Fibroblast of mammary gland (primary cell): Measurements from ENCODE around the gene IRF8.

Source experiments
- DNase-seq: peaks from one replicate; pipeline ENCODE4 v3.0.0-alpha.2; 2010; ENCODE audit warnings: low read depth
- H3K4me3 ChIP-seq: 2 replicates; pipeline ENCODE4 v1.5.1; 2011; ENCODE audit warnings: low read depth, mild to moderate bottlenecking, low read length, moderate library complexity; ENCODE audit not compliant: control insufficient read depth
- CTCF ChIP-seq: conservative IDR thresholded peaks from 2 replicates; pipeline ENCODE4 v1.5.1; 2011; ENCODE audit warnings: low read depth, low read length, inconsistent platforms; ENCODE audit not compliant: control insufficient read depth, insufficient read depth

Gene IRF8

DNA sequence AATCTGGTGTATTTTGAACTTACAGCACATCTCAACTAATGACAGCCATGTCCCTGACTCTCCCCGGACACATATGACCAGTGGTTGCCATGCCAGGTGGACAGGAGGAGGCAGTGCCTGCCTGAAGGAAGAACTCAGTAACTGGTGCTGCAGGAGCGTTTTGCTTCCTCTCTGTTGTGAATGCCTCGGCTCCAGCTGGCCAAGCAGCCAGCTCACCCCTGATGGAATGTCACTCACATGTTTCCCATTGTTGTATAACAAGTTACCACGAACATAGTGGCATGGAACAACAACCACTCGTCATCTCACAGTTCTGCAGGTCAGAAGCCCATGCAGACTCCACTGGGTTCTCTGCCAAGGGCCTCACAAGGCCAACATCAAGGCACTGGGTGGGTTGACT is 20.1 kb upstream of the IRF8 start:
- TF ChIP-seq CTCF, result no peak
- peak; percentile 57 for DNase-seq
- H3K4me3 ChIP-seq, result no peak overlapping the region

GRCh38 chr16:85879549-85879948 is 19.4 kb upstream of the IRF8 start:
- TF ChIP-seq CTCF, result no peak
- H3K4me3 ChIP-seq, result no peak overlapping the region
- no peak for DNase-seq

DNA sequence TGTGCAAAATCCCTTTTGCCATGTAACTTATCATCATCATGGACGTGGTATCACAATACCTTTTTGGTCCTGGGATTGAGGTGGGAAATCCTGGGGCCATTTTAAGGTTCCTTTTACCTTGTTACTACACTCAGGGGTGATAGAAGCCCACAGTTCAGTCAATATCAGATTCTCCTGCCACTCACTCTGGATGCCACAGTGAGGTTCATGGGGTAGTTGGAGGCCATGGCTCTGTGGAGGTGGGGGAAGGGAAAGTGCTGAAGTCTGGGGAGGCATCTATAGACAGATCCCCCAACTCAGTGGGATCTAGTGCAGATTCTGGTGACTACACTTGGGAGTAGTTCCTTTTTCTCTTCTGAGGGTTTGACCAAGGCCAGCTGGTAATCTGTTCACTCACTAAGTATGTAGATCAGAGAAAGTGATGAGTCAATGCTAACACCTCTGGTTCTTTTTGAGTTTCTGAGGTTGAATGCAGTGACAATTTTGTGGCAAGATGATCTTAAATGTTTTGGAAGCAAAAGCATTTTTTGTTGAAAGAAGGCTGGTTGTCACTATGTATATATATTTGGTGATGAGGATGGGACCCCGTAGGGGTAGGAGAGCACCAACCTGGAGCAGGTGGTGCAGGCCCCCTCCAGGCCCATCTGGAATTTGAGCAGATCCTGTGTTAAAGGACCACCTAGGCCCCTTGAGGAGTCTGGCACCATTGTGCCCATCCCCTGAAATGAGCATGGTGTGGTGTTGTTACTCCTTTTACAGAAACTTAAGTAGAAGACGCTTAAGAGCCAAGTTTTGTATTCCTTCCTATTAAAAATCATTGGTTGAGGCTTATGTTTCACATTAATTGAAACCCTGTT is 18.8 kb upstream of the IRF8 start:
- DNase-seq, result no peak
- no peak overlapping the region for H3K4me3 ChIP-seq
- TF ChIP-seq CTCF, result no peak

GRCh38 chr16:85880861-85881260 is 18.1 kb upstream of the IRF8 start:
- no peak for TF ChIP-seq CTCF
- DNase-seq, result no peak

GRCh38 chr16:85881436-85881835 is 17.5 kb upstream of the IRF8 start:
- H3K4me3 ChIP-seq, result no peak overlapping the region
- no peak for DNase-seq
- TF ChIP-seq CTCF, result no peak

More at GRCh38 chr16:85880861-85881260, 18.1 kb upstream of the IRF8 start:
- H3K4me3 ChIP-seq, result no peak overlapping the region

- no peak overlapping the region for H3K4me3 ChIP-seq
- DNase-seq, result no peak
- TF ChIP-seq CTCF, result no peak
Observed at GRCh38 chr16:85882181-85882810, 16.7 kb upstream of the IRF8 start.
